Measurements from ENCODE around the gene EEIG1.

Gene EEIG1

DNA sequence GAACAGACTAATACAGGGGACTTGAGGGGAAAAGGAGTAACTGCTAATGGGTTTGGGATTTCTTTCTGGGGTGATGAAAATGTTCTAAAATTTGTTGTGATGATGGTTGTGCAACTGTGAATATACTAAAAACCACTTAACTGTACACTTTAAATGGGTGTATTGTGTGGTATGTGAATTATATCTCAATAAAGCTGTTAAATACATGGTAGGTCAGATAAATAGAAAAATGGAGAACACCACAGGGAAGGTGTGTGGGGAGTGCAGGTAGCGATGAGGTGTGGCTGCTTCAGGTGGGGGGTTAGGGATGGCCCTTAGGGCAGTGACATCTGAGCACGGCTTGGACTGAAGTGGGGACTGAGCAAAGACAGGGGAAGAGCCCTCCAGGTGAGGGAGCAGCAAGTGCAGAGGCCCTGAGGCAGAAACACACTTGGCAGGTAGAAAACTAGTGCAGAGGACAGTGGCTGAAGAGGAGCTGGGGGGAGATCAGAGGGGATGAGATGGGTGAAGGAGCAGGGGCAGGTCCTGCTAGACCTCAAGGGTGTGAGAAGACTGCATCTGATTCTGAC is 20.9 kb downstream of the EEIG1 start:
- no peak for DNase-seq (ENCODE audit: low read depth in 3 of 3)

DNA sequence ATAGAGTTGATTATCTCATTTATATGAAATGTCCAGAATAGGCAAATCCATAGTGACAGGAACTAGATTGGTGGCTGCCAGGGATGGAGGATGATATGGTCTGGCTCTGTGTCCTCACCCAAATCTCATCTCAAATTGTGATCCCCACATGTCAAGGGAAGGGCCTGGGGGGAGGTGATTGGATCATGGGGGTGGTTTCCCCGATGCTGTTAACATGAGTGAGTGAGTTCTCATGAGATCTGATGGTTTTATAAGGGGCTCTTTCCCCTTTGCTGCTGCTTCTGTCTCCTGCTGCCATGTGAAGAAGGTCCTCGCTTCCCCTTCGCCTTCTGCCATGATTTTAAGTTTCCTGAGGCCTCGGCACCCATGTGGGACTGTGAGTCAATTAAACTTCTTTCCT is 21.4 kb downstream of the EEIG1 start:
- DNase-seq (ENCODE audit: low read depth in 3 of 3) = no peak

DNA sequence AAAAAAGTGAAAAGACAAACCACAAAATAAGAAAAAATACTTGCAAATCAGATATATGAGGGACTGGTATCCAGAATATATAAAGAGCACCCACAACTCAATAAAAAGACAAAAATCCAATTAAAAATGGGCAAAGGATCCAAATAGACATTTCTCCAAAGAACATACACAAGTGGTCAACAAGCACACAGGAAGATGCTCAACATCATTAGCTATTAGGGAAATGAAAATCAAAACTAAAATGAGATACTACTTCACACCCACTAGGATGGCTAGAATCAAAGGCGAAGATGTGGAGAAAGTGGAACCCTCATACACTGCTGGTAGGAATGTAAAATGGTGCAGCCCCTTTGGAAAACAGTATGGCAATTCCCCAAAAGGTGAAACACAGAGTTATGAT is 22.1 kb downstream of the EEIG1 start:
- no peak for DNase-seq (ENCODE audit: low read depth in 3 of 3)

DNA sequence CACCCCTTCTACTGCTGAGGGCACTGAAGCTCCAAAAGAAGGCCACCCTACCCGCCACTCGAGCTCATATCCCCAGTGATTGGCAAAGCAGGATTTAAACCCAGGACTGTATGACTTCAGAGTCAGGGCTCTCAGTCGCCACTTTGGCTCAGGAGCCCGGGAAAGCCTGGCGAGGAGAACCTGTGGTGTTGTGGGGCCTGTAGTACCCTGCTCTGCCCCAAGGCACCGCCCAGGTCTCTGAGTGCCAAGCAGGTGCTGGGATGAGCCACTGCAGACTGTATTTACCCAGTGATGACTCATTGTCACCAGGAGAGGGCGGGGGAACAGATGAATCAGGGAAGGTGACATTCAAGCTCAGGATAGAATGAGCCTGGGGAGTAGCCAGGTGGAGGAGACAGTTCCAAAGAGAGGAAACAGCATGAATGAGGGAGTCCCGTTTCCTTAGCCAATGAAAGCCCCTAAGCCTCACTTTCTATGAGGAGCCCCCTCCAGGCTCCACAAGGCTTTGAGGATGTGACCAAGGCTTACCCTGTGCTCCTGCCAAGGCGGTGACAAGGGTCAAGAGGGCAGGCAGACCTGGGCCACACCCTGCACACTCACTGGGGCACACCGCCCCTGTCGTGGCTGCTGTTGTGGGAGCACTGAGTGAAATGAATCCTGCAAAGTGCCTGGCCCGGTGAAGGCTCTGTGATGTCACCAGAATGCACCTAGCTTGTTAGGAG is 25.3 kb downstream of the EEIG1 start:
- peak; percentile 57 to 83 (median 76) for DNase-seq (ENCODE audit: low read depth in 3 of 3)

DNA sequence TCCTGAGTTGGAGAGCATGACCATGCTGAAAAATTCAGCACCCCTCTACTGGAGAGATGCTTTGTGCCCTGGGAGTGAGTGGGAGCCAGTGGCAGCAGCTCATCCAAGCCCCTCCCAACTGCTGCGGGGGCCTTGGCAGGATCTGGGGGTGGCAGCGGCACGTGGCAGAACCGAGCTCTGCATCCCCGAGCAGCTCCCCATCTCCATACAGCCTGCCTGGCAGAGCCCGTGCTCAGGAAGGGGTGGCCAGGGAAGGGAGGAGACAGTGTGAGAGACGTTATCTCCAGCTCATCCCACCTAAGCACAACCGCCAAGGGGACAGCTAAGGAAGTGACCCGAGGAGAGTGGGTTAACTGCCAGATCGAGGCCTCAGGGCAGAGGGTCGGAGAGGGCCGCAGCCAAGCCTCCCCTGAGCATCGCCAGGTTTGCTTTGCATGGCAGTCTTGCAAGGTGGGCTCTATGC is 25.9 kb downstream of the EEIG1 start:
- DNase-seq (ENCODE audit: low read depth in 3 of 3) = no peak

DNA sequence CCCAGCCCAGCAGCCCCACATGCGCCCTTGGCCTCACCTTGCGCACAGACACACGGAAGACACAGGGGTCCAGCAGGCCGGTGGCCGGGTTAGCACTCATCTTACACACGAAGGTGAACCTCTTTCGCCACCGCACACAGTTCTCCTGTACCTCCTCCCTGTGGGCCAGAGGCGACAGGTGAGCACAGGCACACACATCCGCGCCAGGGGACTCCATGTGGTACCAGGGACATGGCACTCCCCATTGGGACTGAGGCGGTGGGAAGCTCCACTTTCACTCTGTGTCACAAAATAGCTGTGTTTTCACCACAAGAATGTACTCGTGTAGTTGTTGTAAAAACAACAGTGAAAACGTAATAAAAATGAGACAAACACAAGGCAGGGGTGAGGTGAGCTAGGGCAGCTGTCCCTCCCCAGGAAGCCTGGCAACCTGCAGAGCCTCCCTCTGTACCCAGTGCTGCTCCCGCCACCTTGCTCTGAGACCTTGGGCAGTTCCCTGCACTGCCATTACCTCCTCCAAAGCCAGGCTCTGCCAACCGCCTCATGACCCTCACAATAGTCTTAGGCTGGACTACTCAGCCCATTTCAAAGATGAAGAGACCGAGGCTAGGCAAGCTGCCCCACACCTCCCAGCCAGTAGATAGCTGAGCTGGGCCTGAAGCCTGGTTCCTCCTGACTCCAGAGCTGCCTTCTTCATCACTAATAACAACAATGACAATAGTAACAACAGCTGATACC is 26.9 kb downstream of the EEIG1 start:
- no peak for DNase-seq (ENCODE audit: low read depth in 3 of 3)

DNA sequence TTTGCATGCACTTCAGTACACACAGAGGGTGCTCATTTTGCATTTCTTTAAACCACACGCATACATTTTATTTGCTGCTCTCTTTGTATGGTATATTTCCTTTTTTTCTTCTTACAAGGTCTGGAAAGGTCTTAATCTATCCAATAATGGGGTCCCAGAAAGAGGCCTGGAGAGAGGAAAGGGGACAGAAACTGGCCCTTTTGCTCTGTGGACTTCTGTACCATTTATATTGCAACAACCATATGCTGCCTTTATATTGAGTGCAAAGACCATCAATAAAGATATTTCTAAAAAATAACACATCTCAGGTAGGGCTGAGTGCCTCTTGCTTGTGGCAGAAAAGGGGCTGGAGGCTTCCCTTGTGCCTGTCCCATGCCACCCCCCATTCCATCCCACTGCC is 27.6 kb downstream of the EEIG1 start:
- no peak for DNase-seq (ENCODE audit: low read depth in 3 of 3)

DNA sequence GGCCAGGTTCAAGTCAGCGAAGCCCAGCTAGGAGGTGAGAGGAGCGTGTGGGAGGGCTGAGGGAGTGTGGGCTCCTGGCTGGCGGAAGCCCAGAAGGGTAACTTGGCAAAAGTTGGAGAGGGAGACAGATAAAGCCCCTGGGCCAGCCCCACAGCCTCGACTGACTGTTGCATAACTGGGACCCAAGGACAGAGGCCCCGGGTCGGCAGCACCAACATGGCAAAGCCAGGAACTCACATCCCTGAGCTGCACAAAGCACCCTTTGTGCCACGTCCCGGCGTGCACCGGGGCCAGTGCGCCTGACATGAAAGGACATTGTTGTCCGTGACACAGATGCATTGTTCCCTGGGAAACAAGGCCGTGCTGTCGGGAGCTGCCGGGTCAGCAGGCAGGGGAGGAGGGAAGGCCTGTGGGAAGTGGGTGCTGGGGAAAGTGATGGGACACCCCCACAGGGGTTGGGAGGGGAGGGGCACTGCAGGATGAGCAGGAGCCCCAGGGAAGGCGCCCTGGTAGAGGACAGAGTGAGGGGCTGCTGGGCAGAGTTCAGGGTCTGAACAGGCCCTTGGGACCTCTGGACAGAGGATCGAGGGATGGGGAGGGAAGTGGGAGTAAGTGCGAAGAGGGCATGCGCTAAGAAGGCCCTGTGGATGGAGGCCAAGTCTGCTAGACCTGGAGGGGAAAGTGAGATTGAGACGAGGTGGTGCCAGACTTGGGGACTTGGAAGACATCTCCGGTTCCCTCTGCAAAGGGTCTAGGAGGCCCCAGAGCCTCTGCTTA is 30.1 kb downstream of the EEIG1 start:
- no peak for DNase-seq (ENCODE audit: low read depth in 3 of 3)

DNA sequence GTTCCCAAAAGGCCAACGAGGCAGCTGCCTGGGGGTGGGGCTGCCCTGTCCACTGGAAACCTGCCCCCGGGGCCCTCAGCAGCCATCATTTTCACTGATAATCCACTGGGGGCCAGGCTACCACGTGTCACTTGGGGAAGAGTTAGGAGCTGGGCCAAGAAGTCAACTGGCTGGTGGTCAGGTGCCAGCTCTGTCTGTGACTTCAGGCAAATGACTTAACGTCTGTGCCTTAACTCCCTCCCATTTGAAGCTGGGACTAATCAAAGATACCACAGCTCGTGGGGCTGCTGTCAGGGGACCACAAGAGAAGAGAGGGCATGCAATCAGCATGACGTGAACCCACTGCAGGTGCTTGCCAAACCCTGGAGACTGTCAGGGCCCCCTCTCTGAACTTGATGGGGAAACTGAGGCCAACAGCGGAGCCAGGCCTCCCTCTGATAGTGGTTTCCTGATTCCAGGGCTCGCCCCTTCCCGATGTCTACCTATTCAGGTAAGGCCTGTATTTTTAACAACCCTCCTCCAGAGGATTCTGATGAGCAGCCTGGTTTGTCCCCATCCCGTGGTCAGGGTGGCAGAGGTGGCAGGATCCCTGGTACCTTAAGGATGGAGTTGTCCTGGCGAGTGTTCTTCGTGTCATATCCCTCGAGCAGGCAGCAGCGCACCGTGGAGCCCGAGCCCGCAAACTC is 30.8 kb downstream of the EEIG1 start:
- no peak for DNase-seq (ENCODE audit: low read depth in 3 of 3)

DNA sequence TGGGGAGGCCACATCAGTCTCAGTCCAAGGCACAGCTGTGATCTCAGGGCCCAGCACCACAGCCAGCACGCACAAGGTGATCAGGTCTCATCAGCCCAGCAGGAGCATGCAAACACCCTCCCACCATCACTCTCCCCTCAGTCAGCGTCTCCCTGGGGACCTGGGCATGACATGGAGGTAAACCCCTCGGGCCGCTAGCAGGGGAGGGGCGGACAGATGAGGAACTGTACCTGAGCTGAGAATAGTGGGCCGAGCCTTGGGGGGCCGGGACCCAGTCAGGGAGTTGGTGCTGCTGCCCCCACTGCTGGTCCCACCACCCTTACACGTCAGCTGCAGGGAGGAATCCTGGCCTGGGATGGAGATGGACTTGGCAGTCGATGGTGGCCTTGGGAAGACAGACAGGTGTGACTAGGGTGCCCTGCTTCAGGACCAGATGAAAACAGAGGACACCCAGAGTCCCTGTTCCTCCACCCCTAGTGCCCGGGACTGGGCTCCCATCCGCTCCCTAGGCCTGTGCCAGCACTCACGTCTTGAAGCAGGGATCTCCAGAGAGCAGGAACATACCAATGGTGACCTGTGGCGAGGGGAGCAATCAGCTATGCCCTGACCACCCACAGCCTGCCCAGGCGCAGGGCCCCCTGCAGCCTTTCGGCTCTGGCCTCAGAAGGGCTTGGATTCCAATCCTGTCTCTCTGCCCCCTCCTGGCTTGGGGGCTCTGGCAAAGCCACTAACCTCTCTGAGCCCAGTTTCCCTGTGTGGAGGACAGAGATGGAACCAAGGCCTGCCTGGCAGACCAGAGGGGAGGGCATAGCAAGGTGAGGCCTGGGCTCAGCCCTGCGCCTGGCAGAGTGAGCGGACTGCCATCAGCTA is 32.7 kb downstream of the EEIG1 start:
- DNase-seq (ENCODE audit: low read depth in 3 of 3) = no peak

DNA sequence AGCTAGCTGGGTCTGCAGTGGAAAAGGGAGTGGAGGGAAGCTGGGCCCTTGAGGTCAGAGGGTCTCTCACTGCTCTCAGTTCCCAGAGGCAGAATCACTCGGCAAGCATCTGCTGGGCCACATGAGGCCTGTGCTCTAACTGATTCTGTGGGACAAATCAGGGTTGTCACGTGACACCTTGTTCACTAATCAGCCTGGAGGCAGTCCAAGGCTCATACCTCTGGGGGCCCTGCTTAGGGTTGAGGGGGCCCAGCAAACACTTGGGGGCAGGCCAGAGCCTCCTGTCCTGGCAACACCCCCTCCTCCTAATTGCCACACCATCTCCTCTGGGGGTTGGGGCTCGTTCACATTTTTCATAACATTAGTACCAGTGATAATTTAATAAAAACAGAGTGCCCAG is 34.1 kb downstream of the EEIG1 start:
- DNase-seq (ENCODE audit: low read depth in 3 of 3) = no peak

DNA sequence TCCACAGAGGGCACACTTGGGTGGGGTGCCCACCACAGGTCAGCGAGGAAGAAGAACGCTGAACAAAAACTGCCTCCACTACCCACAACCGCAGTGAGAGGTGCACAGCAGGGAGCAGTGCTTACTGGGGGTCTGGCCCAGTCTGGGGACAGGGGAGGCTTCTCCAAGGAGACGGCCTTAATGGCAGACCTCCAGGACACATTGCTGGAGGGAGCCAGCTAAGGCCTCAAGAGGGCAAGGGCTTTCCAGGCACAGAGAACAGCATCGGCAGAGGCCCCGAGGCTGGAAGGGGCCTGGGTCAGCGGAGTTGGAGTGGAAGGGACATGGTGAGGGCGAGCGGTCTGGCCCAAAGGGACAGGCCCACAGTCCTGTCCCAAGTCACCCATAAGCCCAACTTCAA is 34.8 kb downstream of the EEIG1 start:
- no peak for DNase-seq (ENCODE audit: low read depth in 3 of 3)

DNA sequence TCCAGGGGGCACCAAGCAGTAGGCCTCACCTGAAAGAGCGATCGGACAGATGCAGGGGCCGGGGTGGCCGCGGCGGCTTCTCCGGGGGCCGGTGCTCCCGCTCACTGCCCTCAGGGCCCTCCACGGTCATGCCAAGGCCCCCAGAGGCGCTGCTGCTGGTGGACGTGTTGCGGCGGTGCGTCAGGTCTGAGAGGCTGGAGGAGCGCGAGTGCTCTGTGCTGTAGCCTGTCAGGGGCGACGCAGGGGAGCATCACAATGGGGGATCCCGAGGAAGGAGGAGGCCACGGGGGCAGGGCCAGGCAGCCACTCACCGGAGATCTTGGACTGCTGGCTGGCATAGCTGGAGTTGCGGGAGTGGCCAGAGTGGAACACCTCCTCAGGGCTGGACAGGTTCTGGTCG is 35.5 kb downstream of the EEIG1 start:
- no peak for DNase-seq (ENCODE audit: low read depth in 3 of 3)

DNA sequence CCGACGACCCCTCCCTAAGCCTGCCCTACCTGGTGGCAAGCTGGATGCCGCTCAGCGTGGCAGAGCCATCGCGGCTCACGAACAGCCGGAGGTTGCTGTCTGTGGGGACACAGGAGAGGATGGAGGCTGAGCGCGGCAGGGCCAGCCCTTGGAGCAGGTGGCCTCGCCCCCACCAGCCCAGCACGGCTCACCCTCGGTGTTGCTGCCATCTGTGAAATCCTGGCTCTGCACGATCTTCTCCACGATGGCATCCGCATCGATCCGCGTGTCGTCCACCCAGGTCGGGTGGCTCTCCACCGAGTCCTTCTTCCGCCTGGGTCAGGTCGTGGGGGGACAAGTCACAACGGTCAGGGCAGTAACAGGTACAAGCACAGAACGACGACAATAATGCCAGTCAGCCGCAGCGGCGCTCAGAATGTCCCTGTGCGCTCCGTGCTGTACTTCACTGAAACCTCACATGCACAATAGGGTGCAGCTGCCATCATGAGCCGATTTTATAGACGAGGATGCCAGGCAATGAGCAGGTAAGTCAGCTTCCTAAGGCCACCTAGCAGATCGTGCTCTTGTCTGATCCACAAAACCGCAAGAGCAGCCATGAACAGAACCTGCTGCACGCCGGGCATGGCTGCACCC is 36.1 kb downstream of the EEIG1 start:
- DNase-seq (ENCODE audit: low read depth in 3 of 3) = no peak

DNA sequence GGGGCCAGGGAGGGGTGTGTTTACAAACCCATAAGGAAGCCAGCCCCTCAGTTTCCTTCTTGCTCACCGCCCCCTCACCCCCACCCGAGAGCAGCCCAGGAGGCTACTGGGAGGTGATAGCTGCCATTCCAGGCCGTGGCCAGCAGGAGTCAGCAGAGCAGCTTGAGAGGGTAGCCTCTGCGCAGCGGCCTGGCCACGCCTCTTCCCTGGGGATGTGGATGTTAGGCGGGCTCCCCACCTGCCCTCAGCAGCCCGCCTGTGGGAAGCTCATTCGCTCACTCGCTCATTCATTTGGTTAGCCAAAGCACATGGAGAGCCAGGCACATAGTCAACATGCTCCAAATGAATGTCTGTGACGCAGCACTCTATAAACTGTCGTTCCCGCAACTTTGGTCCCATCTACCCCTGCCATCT is 37.1 kb downstream of the EEIG1 start:
- DNase-seq (ENCODE audit: low read depth in 3 of 3) = peak; percentile 60 to 63 (median 62)

DNA sequence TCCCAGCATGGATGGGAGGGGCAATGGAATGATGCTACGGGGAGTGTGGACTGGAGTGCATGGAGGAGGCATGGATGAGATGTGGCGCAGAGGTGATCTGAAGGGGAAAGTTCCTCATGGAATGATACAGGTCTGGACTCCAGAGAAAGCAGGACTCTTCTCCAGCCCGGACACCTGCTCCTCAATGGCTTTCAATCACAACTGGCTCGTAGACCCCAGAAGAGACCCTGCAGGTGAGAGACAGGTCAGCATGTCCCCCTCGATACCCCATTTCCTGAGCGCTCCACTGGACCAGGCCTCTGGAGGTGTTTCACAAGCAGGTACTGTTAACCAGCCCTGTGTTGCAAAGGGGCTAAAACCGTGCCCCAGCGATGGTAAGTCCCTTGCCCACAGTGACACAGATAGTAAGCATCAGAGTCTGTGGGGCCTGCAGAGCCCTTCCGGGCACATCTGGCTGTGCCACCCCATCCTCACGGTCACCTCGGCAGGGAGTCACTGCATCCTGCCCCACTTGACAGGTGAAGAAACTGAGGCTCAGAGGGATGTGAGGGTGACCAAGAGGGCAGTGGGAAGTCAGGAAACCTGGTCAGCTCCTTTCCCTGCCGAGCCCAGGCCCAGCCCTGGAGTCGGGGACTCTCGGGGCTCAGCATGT is 37.7 kb downstream of the EEIG1 start:
- DNase-seq (ENCODE audit: low read depth in 3 of 3) = no peak

DNA sequence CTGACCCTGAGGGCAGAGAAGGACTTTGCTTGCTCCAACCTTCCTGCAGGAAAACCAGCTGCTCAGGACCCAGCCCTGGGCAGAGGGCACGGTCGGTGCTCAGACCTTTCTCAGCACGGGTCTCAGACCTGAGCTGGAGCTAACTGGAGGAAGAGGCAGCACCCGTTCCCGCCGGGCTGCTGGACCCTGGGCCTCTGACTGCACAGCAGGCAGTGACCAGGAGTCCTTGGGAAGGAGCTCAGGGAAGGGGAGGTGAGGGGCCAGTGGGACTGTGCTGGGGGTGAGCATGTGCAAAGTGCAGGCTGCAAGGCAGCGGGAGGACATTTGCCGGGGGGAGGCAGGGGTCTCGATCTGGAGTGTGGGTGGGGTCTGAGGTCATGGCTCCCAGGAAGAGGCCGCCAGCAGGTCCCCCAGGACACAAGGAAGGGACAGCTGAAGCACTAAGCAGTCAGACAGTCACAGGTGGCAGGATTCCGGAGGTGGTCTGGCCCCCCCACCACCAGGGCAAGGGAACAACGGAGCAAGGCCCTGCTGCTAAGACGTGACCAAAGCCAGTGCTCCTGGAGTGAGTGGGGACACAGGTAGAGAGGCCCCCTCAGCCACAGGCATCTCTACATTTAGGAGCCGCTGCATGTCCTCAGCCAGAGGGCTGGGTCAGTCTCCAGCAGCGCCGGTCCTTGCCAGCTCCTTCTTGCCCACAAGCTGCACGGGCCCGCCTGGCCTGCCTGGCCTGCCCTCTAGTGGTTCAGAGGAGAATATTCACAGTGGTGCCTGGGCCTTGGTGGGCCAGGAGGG is 38.4 kb downstream of the EEIG1 start:
- no peak for DNase-seq (ENCODE audit: low read depth in 3 of 3)

DNA sequence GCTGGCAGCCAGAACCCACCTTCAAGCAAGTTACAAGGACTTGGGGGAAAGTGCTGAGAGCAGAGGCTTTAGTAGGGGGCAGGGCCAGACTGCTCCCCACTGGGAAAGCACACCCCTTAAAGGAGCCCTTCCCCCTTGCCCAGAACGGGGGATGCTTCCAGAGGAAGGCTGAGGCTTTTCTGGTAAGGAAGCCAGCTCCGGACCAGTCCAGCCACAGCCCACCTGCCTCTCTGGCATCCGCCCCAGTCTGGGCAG is 38.9 kb downstream of the EEIG1 start:
- no peak for DNase-seq (ENCODE audit: low read depth in 3 of 3)
